Immature natural killer cell (primary cell): ENCODE data around the gene ZNF497. TPM values are rescaled to one million over a fixed set of nuclear protein-coding genes. Genes with fewer than 3 reads are reported as not detected.

Experiments used
- DNase-seq, 3 donors: peaks; one replicate each; pipeline ENCODE4 v3.0.0; 2022; ENCODE audit warnings: mixed read lengths in 1 of 3
- H3K27ac Mint-ChIP-seq, 6 donors: one replicate each; pipeline ENCODE4 v1.8.0; 2020; ENCODE audit warnings: mixed read lengths in 6 of 6, mild to moderate bottlenecking in 5 of 6, inconsistent platforms in 4 of 6, moderate library complexity in 3 of 6
- H3K27me3 Mint-ChIP-seq, 3 donors: one replicate each; pipeline ENCODE4 v1.8.0; 2020 to 2021; ENCODE audit warnings: low read depth in 3 of 3, mild to moderate bottlenecking in 3 of 3, mixed read lengths in 3 of 3, moderate library complexity in 3 of 3, inconsistent platforms in 1 of 3
- H3K36me3 Mint-ChIP-seq, 3 donors: one replicate each; pipeline ENCODE4 v1.8.0; 2020; ENCODE audit warnings: mixed read lengths in 3 of 3, inconsistent platforms in 2 of 3, mild to moderate bottlenecking in 2 of 3
- H3K4me1 Mint-ChIP-seq, 2 donors: one replicate each; pipeline ENCODE4 v1.8.0; 2020; ENCODE audit warnings: inconsistent platforms in 2 of 2, mild to moderate bottlenecking in 2 of 2, mixed read lengths in 2 of 2, moderate library complexity in 1 of 2
- H3K4me3 Mint-ChIP-seq, 5 donors: one replicate each; pipeline ENCODE4 v1.8.0; 2020; ENCODE audit warnings: mild to moderate bottlenecking in 5 of 5, mixed read lengths in 5 of 5, inconsistent platforms in 3 of 5, moderate library complexity in 3 of 5
- H3K9me3 Mint-ChIP-seq, 6 donors: one replicate each; pipeline ENCODE4 v1.8.0; 2020; ENCODE audit warnings: mild to moderate bottlenecking in 6 of 6, mixed read lengths in 6 of 6, inconsistent platforms in 4 of 6, moderate library complexity in 3 of 6
- polyA plus RNA-seq, 3 donors: library from polyadenylated mRNA; unstranded; fragments of 300-500 nt; fragmentation: Illumina TruSeq; gene quantifications; one replicate each; pipeline ENCODE4 v1.2.3, GENCODE V29; 2021

Gene ZNF497
- polyA plus RNA-seq, 3 donors from 2014 or later = 0.40 to 0.91 (median 0.62) TPM

DNA sequence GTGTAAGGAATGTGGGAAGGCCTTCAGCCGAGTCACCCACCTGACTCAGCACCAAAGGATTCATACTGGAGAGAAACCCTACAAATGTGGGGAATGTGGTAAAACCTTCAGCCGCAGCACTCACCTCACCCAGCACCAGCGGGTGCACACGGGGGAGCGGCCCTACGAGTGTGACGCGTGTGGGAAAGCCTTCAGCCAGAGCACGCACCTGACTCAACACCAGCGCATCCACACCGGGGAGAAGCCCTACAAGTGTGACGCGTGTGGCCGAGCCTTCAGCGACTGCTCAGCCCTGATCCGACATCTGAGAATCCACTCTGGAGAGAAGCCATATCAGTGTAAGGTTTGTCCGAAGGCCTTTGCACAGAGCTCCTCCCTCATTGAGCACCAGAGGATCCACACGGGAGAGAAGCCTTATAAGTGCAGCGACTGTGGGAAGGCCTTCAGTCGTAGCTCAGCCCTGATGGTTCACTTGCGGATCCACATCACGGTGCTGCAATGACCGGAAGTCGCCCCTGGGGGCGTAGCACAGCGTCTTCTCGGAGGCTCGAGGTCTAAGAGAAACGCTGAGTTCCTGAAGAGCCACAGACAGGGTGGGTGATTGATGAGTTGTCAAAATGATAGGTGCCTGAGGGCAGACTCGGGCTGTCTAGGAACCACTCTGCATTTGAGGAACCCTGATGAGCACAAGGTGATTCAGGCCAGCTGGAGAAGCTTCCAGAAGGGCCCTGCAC is 23.6 kb downstream of the ZNF497 start:
- H3K27me3 Mint-ChIP-seq = peaks cover 0 to 2% (median 0%) of the 10 kb centered on the region in 3 donors
- DNase-seq = no peak
- H3K36me3 Mint-ChIP-seq = peaks cover 24 to 40% (median 29%) of the 10 kb centered on the region in 3 donors
- H3K4me3 Mint-ChIP-seq = no peak overlapping the region
- H3K27ac Mint-ChIP-seq = no peak overlapping the region
- H3K9me3 Mint-ChIP-seq = peaks cover 0 to 2% (median 0%) of the 10 kb centered on the region in 6 donors
- no peaks in the 10 kb centered on the region for H3K4me1 Mint-ChIP-seq

DNA sequence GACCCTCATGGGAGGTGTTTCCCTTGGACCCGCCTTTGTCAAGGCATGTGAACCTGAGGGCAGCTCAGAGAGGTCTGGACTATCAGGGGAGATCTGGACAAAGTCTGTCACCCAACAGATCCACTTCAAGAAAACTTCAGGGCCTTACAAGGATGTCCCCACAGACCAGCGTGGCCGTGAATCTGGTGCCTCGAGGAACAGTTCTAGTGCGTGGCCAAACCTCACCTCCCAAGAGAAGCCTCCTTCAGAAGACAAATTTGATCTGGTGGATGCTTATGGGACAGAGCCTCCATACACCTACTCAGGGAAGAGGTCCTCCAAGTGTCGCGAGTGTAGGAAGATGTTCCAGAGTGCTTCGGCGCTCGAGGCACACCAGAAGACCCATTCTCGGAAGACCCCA is 24.2 kb downstream of the ZNF497 start:
- Mint-ChIP-seq H3K27me3 (peaks cover 0 to 2% (median 0%) of the 10 kb centered on the region in 3 donors), H3K4me1 (no peaks in the 10 kb centered on the region), H3K4me3 (no peak overlapping the region), H3K27ac (no peak overlapping the region), H3K36me3 (peaks cover 24 to 40% (median 29%) of the 10 kb centered on the region in 3 donors), H3K9me3 (no peaks in the 10 kb centered on the region)
- no peak for DNase-seq

DNA sequence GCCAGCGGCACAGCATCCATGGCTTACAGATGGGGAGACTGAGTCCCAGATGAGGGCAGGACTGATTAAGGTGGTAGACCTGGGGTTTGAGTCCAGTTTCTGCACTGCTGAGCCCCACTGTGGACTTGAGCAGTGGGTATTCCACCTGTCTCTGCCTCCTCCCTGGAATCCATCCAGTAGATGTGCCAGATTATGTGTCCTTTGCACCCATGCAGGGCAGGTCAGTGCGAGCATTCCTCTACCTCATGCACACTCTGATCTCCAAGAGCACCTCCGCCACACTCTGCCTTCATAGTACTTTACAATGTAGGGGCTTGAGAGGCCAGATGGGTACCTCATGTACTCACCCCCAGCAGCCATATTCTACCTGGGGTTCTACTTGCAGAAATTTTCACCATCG is 25.7 kb downstream of the ZNF497 start:
- Mint-ChIP-seq H3K27ac (no peak overlapping the region), H3K4me3 (no peak overlapping the region), H3K4me1 (no peaks in the 10 kb centered on the region), H3K27me3 (no peaks in the 10 kb centered on the region), H3K9me3 (no peaks in the 10 kb centered on the region), H3K36me3 (peaks cover 18 to 34% (median 29%) of the 10 kb centered on the region in 3 donors)
- DNase-seq = no peak

- H3K36me3 Mint-ChIP-seq = peaks cover 16 to 32% (median 26%) of the 10 kb centered on the region in 3 donors
- no peak overlapping the region for H3K27ac Mint-ChIP-seq
- H3K4me3 Mint-ChIP-seq = no peak overlapping the region
- no peaks in the 10 kb centered on the region for H3K9me3 Mint-ChIP-seq
- DNase-seq = no peak
- H3K4me1 Mint-ChIP-seq = no peaks in the 10 kb centered on the region
- no peaks in the 10 kb centered on the region for H3K27me3 Mint-ChIP-seq
Observed at GRCh38 chr19:58336216-58336615, 26.3 kb downstream of the ZNF497 start.

- H3K27ac Mint-ChIP-seq = no peak overlapping the region
Observed at GRCh38 chr19:58335630-58336029, 26.9 kb downstream of the ZNF497 start.

GRCh38 chr19:58334691-58335249 is 27.8 kb downstream of the ZNF497 start:
- H3K27ac Mint-ChIP-seq = no peak overlapping the region
- no peaks in the 10 kb centered on the region for H3K27me3 Mint-ChIP-seq
- DNase-seq = no peak
- no peaks in the 10 kb centered on the region for H3K4me1 Mint-ChIP-seq
- H3K36me3 Mint-ChIP-seq = peaks cover 7 to 26% (median 16%) of the 10 kb centered on the region in 3 donors
- no peaks in the 10 kb centered on the region for H3K9me3 Mint-ChIP-seq
- no peak overlapping the region for H3K4me3 Mint-ChIP-seq

More at GRCh38 chr19:58335630-58336029, 26.9 kb downstream of the ZNF497 start:
- Mint-ChIP-seq H3K9me3 (no peaks in the 10 kb centered on the region), H3K4me1 (no peaks in the 10 kb centered on the region), H3K4me3 (no peak overlapping the region), H3K27me3 (no peaks in the 10 kb centered on the region), H3K36me3 (peaks cover 10 to 30% (median 20%) of the 10 kb centered on the region in 3 donors)
- DNase-seq = no peak

DNA sequence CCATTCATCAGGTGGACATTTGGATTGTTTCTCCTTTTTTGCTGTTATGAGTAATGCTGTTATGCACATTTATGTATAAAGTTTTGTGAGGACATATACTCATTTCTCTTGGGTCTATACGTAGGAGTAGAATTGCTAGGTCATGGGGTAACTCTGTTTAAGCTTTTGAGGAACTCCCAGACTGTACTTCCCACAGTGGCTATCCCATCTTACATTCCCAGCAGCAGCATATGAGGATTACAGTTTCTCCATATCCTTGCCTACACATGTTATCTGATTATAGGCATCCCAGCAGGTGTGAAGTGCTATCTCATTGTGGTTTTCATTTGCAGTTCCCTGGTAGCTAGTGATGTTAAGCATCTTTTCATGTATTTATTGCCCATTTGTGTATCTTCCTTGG is 29.9 kb downstream of the ZNF497 start:
- Mint-ChIP-seq H3K4me3 (no peak overlapping the region), H3K27me3 (peaks cover 0 to 1% (median 0%) of the 10 kb centered on the region in 3 donors), H3K36me3 (peaks cover 4 to 10% (median 5%) of the 10 kb centered on the region in 3 donors), H3K9me3 (no peaks in the 10 kb centered on the region), H3K27ac (peak overlapping the region in 1 of 6 donors; percentile 62), H3K4me1 (no peaks in the 10 kb centered on the region)
- no peak for DNase-seq

DNA sequence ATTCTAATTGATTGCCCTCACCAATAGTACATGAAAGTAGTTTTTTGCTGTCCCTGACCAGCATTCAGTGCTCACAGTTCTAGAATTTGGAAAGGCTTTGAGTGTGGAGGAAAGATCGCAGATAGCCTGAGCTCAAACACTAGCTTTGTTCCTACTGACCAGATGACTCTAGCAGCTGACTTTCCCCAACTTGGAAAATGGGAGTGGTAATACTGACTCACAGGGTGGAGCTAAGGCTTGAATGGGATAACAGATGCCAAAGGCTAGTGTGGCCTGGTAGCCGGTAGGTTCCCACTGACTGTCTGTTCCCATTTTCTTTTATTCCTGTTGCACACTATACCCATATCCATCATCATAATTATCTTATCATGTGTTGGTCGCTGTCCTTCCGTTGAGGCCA is 32.1 kb downstream of the ZNF497 start:
- Mint-ChIP-seq H3K27me3 (peaks cover 0 to 1% (median 0%) of the 10 kb centered on the region in 3 donors), H3K4me1 (no peaks in the 10 kb centered on the region), H3K9me3 (no peaks in the 10 kb centered on the region), H3K4me3 (no peak overlapping the region), H3K36me3 (peaks cover 0 to 6% (median 0%) of the 10 kb centered on the region in 3 donors), H3K27ac (peak overlapping the region in 3 of 6 donors; percentile 3 to 12 (median 7))
- no peak for DNase-seq

DNA sequence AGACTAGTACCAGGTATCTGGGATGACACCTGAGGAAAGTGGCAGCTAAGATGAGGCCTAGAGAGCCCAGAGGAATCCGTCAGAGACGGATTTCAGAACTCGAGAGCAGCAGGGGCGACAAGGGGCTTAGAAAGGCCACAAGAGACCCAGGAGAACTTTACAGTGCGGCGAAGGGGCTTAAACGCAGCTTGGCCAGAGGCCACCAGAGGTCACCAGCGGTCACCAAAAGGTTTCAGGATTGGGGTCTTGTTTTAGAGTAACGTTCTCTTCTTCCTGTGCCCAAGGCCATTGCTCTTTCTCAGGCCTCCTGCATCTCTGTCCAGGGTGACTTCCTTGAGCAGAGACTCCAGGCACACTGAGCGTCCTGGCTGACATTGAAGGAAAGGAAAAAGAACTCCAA is 33.6 kb downstream of the ZNF497 start:
- H3K9me3 Mint-ChIP-seq = no peaks in the 10 kb centered on the region
- H3K27ac Mint-ChIP-seq = peak overlapping the region in 4 of 6 donors; percentile 24 to 65 (median 50)
- no peaks in the 10 kb centered on the region for H3K36me3 Mint-ChIP-seq
- peak overlapping the region in 2 of 5 donors; percentile 30 to 36 for H3K4me3 Mint-ChIP-seq
- DNase-seq = no peak
- no peaks in the 10 kb centered on the region for H3K4me1 Mint-ChIP-seq
- H3K27me3 Mint-ChIP-seq = peaks cover 0 to 1% (median 0%) of the 10 kb centered on the region in 3 donors

- H3K4me3 Mint-ChIP-seq = no peak within 1 kb of the TSS
- no peak within 1 kb of the TSS for H3K27ac Mint-ChIP-seq
- H3K4me1 Mint-ChIP-seq = no peaks in the 10 kb centered on the region
- H3K9me3 Mint-ChIP-seq = no peaks in the 10 kb centered on the region
- peaks cover 0 to 2% (median 1%) of the 10 kb centered on the region in 3 donors for H3K27me3 Mint-ChIP-seq
- peak; percentile 84 to 89 (median 86) for DNase-seq
- peaks cover 0 to 5% (median 4%) of the 10 kb centered on the region in 3 donors for H3K36me3 Mint-ChIP-seq
Observed at GRCh38 chr19:58326914-58327726, 35.4 kb downstream of the ZNF497 start, which contains the start of gene ZSCAN22. Gene ZSCAN22, plus strand, starts transcription at chr19:58326994. Its CDS starts 7,809 bp downstream, at chr19:58334803.

DNA sequence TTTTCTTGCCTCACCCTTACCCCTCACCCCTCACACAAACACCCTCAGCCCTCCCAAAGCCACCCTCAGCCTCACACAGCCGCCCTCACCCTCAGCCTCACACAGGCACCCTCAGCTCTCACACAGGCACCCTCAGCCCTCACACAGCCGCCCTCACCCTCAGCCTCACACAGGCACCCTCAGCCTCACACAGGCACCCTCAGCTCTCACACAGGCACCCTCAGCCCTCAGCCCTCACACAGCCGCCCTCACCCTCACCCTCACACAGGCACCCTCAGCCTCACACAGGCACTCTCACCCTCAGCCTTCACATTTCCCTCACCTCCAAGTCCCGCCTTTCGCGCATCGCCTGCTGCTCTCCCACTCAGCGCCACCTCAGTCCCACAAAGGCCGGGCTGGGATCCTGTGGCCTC is 36.0 kb downstream of the ZNF497 start:
- DNase-seq = peak in 2 of 3 donors; percentile 90
- Mint-ChIP-seq H3K4me1 (no peaks in the 10 kb centered on the region), H3K4me3 (no peak overlapping the region), H3K9me3 (no peaks in the 10 kb centered on the region), H3K36me3 (peaks cover 0 to 5% (median 4%) of the 10 kb centered on the region in 3 donors), H3K27me3 (peaks cover 0 to 2% (median 1%) of the 10 kb centered on the region in 3 donors), H3K27ac (no peak overlapping the region)

DNA sequence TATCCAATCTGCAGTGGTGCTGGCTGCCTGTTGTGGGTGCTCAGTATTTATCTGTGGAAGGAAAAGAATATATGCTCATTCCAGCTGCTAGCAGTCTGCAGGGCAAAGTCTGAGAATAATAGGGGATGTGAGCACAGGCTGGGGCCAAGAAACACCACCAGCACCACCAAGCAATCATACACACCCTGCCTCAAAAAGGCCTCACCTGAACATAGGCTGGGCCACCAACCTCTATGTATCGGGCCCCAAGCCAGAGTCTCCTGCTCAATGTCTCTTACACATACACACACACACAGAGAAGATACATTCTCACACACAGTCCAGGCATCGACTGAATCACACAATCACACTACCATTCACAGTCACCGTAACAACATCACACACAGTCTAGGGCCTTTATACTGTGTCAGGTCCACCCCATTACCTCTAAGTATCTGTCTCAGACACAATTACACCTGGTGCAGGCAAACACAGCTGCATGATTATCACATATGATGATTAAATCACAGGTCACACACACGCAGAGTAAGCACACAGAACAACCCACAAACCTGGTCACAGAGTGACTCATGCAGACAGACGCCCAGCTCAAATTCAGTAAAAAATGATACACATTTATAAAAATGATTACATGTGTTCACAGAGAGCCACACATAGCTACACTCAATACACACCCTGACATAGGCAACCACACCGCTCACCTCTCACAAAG is 37.1 kb downstream of the ZNF497 start:
- H3K4me3 Mint-ChIP-seq = no peak overlapping the region
- no peaks in the 10 kb centered on the region for H3K4me1 Mint-ChIP-seq
- no peak for DNase-seq
- peaks cover 0 to 2% (median 1%) of the 10 kb centered on the region in 3 donors for H3K27me3 Mint-ChIP-seq
- H3K9me3 Mint-ChIP-seq = no peaks in the 10 kb centered on the region
- no peak overlapping the region for H3K27ac Mint-ChIP-seq
- H3K36me3 Mint-ChIP-seq = peaks cover 0 to 5% (median 4%) of the 10 kb centered on the region in 3 donors

GRCh38 chr19:58319241-58319640 is 43.3 kb downstream of the ZNF497 start:
- Mint-ChIP-seq H3K27me3 (peaks cover 0 to 2% (median 0%) of the 10 kb centered on the region in 3 donors), H3K4me1 (no peaks in the 10 kb centered on the region), H3K36me3 (peaks cover 7 to 17% (median 15%) of the 10 kb centered on the region in 3 donors), H3K4me3 (no peak overlapping the region), H3K27ac (no peak overlapping the region), H3K9me3 (no peaks in the 10 kb centered on the region)
- no peak for DNase-seq
